Transverse colon (tissue), 4 donors: Measurements from ENCODE around the gene RHOD. TPM values are rescaled to one million over a fixed set of nuclear protein-coding genes. Genes with fewer than 3 reads are reported as not detected.

Experiments used
- DNase-seq: peaks from one replicate; pipeline ENCODE4 v3.0.0-alpha.2; 2019
- H3K27ac ChIP-seq, 4 donors: fragments of 200-600 bp; sonication (generic); 2 replicates each; pipeline ENCODE4 v1.5.1; 2016 to 2018; ENCODE audit warnings: inconsistent platforms in 4 of 4
- H3K27me3 ChIP-seq: fragments of 200-600 bp; sonication (generic); 2 replicates; pipeline ENCODE4 v1.5.1; 2017; ENCODE audit warnings: inconsistent platforms
- H3K36me3 ChIP-seq, 4 donors: fragments of 200-600 bp; sonication (generic); 2 replicates each; pipeline ENCODE4 v1.5.1; 2017 to 2019; ENCODE audit warnings: inconsistent platforms in 4 of 4
- H3K4me1 ChIP-seq, 4 donors: fragments of 200-600 bp; sonication (generic); 2 replicates each; pipeline ENCODE4 v1.5.1; 2017 to 2020; ENCODE audit warnings: inconsistent platforms in 4 of 4
- H3K4me3 ChIP-seq, 4 donors: fragments of 200-600 bp; sonication (generic); 1 replicate in 1 of 4; 2 replicates in 3 of 4; pipeline versions ENCODE4 v1.5.1 to v1.6.1; 2017 to 2019; ENCODE audit warnings: inconsistent platforms in 4 of 4
- H3K9me3 ChIP-seq, 2 donors: fragments of 200-600 bp; sonication (generic); 2 replicates each; pipeline ENCODE4 v1.5.1; 2017 to 2019; ENCODE audit warnings: inconsistent platforms in 2 of 2
- CTCF ChIP-seq, 5 experiments: fragments of 200-600 bp in 3 of 5; fragments of 450-650 bp in 2 of 5; sonication (generic) in 3 of 5; IDR thresholded peaks; 1 replicate in 2 of 5; 2 replicates in 3 of 5; pipeline ENCODE4 v1.5.1; 2016 to 2017; ENCODE audit warnings: antibody characterized with exemption in 5 of 5, inconsistent platforms in 3 of 5, mild to moderate bottlenecking in 2 of 5, moderate library complexity in 1 of 5
- EP300 ChIP-seq: sonication (generic); formaldehyde crosslinking; IDR thresholded peaks from one replicate; pipeline ENCODE4 v1.6.1; 2017; ENCODE audit warnings: antibody characterized with exemption, low read depth
- POLR2A ChIP-seq: fragments of 450-650 bp; IDR thresholded peaks from one replicate; pipeline ENCODE4 v1.6.1; 2016; ENCODE audit warnings: antibody characterized with exemption, mild to moderate bottlenecking, moderate library complexity
- POLR2AphosphoS5 ChIP-seq, 3 donors: sonication (generic); formaldehyde crosslinking; IDR thresholded peaks; one replicate each; pipeline ENCODE4 v1.6.1; 2016; ENCODE audit warnings: antibody characterized with exemption in 3 of 3
- WGBS, 2 donors: methylation state at CpG; one replicate each; pipeline ENCODE4 v1.1.5; 2018; ENCODE audit warnings: low coverage in 1 of 2; 5-methylcytosine and 5-hydroxymethylcytosine counted together
- in situ Hi-C, 4 donors: fragments of 200-750 bp; cut with MboI; loops; one replicate each; pipeline versions ENCODE4 v1.15.0 to v1.15.1; 2017; ENCODE audit warnings: low sequenced_read_pairs in 3 of 4, low pct_ligation_motif_present in 1 of 4, low pct_unique_long_range_greater_than_20kb in 1 of 4
- intact Hi-C: fragments of 100-400 bp; cut with DNase I; formaldehyde crosslinking; loops from one replicate; pipeline ENCODE4 v1.15.1; 2023; ENCODE audit warnings: low total_unique reads
- total RNA-seq, 4 donors: library from RNA; depleted of rRNA; stranded (reverse); fragments of >200 nt; gene quantifications; one replicate each; pipeline ENCODE4 v1.1.0, GENCODE V29; 2016

RHOD gene
- 10 to 100 TPM in 1 of 4 donors, 1 to 10 TPM in 3; 1.2 to 54.6 (median 5.8) TPM for total RNA-seq

GRCh38 chr11:67056267-67057204 lies at the start of gene RHOD:
Gene RHOD, plus strand, starts transcription at chr11:67056847. Its CDS starts 56 bp downstream, at chr11:67056903.
- WGBS, 2 donors = 6% methylated on average over 38 of the region's 72 CpGs; no CpG with 5 or more reads in 1 of the 2 donors
- intact Hi-C loops = no loop called here
- peaks cover 11 to 28% (median 19%) of the 10 kb centered on the region in 4 donors for H3K4me1 ChIP-seq

GRCh38 chr11:67007126-67007525 lies 49.5 kb upstream of the RHOD start:
- 71 to 96% methylated on average over 1 to 7 of the region's 7 CpGs for WGBS, 2 donors
- H3K4me1 ChIP-seq = no peaks in the 10 kb centered on the region
- no peak for TF ChIP-seq CTCF (IDR thresholded peaks at IDR 0.05)
- TF ChIP-seq EP300 = no peak
- TF ChIP-seq POLR2AphosphoS5 (IDR thresholded peaks at IDR 0.05) = no peak
- no peak for TF ChIP-seq POLR2A
- no peak overlapping the region for H3K4me3 ChIP-seq
- DNase-seq = no peak
- no peaks in the 10 kb centered on the region for H3K27me3 ChIP-seq
- intact Hi-C loops = no loop called here
- H3K27ac ChIP-seq = no peak overlapping the region
- H3K9me3 ChIP-seq = no peaks in the 10 kb centered on the region
- in situ Hi-C loops = loop anchor here in 1 of 4 donors (25.0 kb wide), 1 partner anchor 295 kb away; no protein-coding TSS in a partner anchor
- no peaks in the 10 kb centered on the region for H3K36me3 ChIP-seq

More at GRCh38 chr11:67056267-67057204, at the start of gene RHOD:
- DNase-seq = peak; percentile 79
- Histone ChIP-seq H3K27me3 (no peaks in the 10 kb centered on the region), H3K36me3 (no peaks in the 10 kb centered on the region), H3K4me3 (peak within 1 kb of the TSS; percentile 16 to 58 (median 41)), H3K27ac (peak within 1 kb of the TSS; percentile 5 to 57 (median 42)), H3K9me3 (no peaks in the 10 kb centered on the region)
- in situ Hi-C loops = no loop called here
- TF ChIP-seq POLR2AphosphoS5 (IDR thresholded peaks at IDR 0.05) = peak in 1 of 3 donors; percentile 16
- no peak for TF ChIP-seq POLR2A

- H3K4me1 ChIP-seq = no peaks in the 10 kb centered on the region
- DNase-seq = no peak
- no peaks in the 10 kb centered on the region for H3K9me3 ChIP-seq
- no peaks in the 10 kb centered on the region for H3K36me3 ChIP-seq
- no peaks in the 10 kb centered on the region for H3K27me3 ChIP-seq
- intact Hi-C loops = no loop called here
- 72% methylated on average over 7 of the region's 7 CpGs; no CpG with 5 or more reads in 1 of the 2 donors for WGBS, 2 donors
- TF ChIP-seq POLR2A (no peak), POLR2AphosphoS5 (IDR thresholded peaks at IDR 0.05) (no peak), CTCF (IDR thresholded peaks at IDR 0.05) (no peak), EP300 (no peak)
- H3K4me3 ChIP-seq = no peak overlapping the region
- H3K27ac ChIP-seq = no peak overlapping the region
- in situ Hi-C loops = loop anchor here in 1 of 4 donors (25.0 kb wide), 1 partner anchor 298 kb away; no protein-coding TSS in a partner anchor
Measured at GRCh38 chr11:67010296-67010905, 46.2 kb upstream of the RHOD start.

GRCh38 chr11:67013511-67014045 lies 43.1 kb upstream of the RHOD start:
- H3K4me3 ChIP-seq = no peak overlapping the region
- TF ChIP-seq EP300 (no peak), CTCF (IDR thresholded peaks at IDR 0.05) (no peak), POLR2AphosphoS5 (IDR thresholded peaks at IDR 0.05) (no peak), POLR2A (no peak)
- intact Hi-C loops = no loop called here
- no peaks in the 10 kb centered on the region for H3K4me1 ChIP-seq
- DNase-seq = no peak
- no peaks in the 10 kb centered on the region for H3K27me3 ChIP-seq
- H3K9me3 ChIP-seq = no peaks in the 10 kb centered on the region
- no peak overlapping the region for H3K27ac ChIP-seq
- no peaks in the 10 kb centered on the region for H3K36me3 ChIP-seq
- 60 to 93% methylated on average over 2 to 11 of the region's 11 CpGs for WGBS, 2 donors
- in situ Hi-C loops = loop anchor here in 1 of 4 donors (25.0 kb wide), 1 partner anchor 301 kb away; no protein-coding TSS in a partner anchor
